Left ventricle myocardium inferior (tissue), 1 donor: ENCODE measurements around the gene BMAL2. TPM values are rescaled to one million over a fixed set of nuclear protein-coding genes. Genes with fewer than 3 reads are reported as not detected.

Experiments used
- DNase-seq: peaks from one replicate; pipeline ENCODE4 v3.0.0-alpha.2; 2020
- H3K27ac ChIP-seq: fragments of 200-600 bp; replicated peaks from 2 replicates; pipeline ENCODE4 v1.8.0; 2021
- H3K27me3 ChIP-seq: fragments of 200-600 bp; 2 replicates; pipeline ENCODE4 v1.8.0; 2021; ENCODE audit warnings: low read depth
- H3K36me3 ChIP-seq: fragments of 200-600 bp; 2 replicates; pipeline ENCODE4 v1.8.0; 2021
- H3K4me1 ChIP-seq: fragments of 200-600 bp; 2 replicates; pipeline ENCODE4 v1.8.0; 2021
- H3K4me3 ChIP-seq: fragments of 200-600 bp; 2 replicates; pipeline ENCODE4 v1.8.0; 2021; ENCODE audit warnings: mild to moderate bottlenecking, moderate library complexity
- H3K9me3 ChIP-seq: fragments of 200-600 bp; replicated peaks from 2 replicates; pipeline ENCODE4 v1.8.0; 2021
- intact Hi-C: fragments of 100-400 bp; cut with micrococcal nuclease; formaldehyde crosslinking; loops from one replicate; pipeline ENCODE4 v1.11.0; 2022
- total RNA-seq: library from RNA; stranded (reverse); fragmentation: NEBNext Ultra II Directional; extraction: Animal tissue kit (Norgen Biotek cat#: 25700); gene quantifications from one replicate; pipeline ENCODE4 v1.2.1, GENCODE V29; 2021
- TF ChIP-seq, protein P1 (sequence below): fragments of 200-600 bp; IDR thresholded peaks from 2 replicates; pipeline ENCODE4 v1.8.0; 2021; ENCODE audit warnings: antibody characterized with exemption, mild to moderate bottlenecking, borderline replicate concordance
- donor health status: DM: no; HTN: yes; CAD: no; lungs with severe emphysema.

BMAL2 gene
- total RNA-seq, 1 donor from 2014 or later, result 1.5 TPM

DNA sequence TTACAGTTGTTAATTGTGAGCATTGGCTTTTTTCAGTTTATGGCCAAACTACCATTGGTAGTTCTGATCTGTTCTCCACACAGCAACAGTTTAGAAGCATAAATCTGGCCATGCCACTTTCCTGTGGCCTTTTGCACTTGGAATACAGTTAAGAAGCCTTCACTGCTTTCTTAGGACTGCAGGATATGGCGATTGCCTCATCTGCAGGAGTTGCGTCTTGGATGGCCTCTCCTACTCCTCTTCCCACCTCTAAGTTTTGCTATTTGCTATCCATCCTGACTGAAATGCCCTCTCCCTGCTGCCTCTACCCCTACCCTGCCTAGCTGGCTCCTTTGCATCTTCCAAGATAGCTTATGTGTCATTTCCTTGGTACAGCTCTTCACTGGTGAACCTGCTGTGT, 12.8 kb upstream of the BMAL2 start:
- intact Hi-C loops, result loop anchor here (10.0 kb wide), 1 partner anchor 345 kb away; no protein-coding TSS in a partner anchor

DNA sequence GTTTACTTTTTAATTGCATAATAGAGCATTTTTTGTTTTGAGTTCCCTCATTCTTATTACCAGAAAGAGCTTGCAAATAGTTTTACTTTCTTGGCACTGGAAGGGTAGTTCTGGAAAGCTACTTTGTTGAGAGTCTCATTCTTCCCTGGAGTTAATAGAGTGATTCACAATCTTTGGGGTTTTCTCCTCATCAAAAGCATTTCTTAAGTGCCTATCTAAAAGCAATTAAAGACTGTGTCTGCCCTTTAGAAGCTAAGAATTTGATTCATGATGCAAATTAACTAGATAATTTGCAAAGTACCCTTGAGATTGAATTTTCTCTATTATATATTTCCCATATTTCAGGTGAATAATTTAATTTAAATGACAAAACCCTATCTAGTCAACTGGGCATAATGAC, 8.1 kb upstream of the BMAL2 start:
- H3K27me3 ChIP-seq, result no peaks in the 10 kb centered on the region
- intact Hi-C loops, result loop anchor here (10.0 kb wide), 1 partner anchor 340 kb away; no protein-coding TSS in a partner anchor
- H3K36me3 ChIP-seq, result peaks cover 63% of the 10 kb centered on the region
- no peaks in the 10 kb centered on the region for H3K9me3 ChIP-seq
- no peak for DNase-seq
- no peaks in the 10 kb centered on the region for H3K4me1 ChIP-seq
- H3K27ac ChIP-seq, result no peak overlapping the region
- TF ChIP-seq, protein P1, sequence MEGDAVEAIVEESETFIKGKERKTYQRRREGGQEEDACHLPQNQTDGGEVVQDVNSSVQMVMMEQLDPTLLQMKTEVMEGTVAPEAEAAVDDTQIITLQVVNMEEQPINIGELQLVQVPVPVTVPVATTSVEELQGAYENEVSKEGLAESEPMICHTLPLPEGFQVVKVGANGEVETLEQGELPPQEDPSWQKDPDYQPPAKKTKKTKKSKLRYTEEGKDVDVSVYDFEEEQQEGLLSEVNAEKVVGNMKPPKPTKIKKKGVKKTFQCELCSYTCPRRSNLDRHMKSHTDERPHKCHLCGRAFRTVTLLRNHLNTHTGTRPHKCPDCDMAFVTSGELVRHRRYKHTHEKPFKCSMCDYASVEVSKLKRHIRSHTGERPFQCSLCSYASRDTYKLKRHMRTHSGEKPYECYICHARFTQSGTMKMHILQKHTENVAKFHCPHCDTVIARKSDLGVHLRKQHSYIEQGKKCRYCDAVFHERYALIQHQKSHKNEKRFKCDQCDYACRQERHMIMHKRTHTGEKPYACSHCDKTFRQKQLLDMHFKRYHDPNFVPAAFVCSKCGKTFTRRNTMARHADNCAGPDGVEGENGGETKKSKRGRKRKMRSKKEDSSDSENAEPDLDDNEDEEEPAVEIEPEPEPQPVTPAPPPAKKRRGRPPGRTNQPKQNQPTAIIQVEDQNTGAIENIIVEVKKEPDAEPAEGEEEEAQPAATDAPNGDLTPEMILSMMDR, result no peak
- no peak overlapping the region for H3K4me3 ChIP-seq

More for the DNA sequence above, 12.8 kb upstream of the BMAL2 start:
- Histone ChIP-seq H3K27ac (no peak overlapping the region), H3K36me3 (peaks cover 89% of the 10 kb centered on the region), H3K4me3 (no peak overlapping the region), H3K9me3 (no peaks in the 10 kb centered on the region), H3K27me3 (no peaks in the 10 kb centered on the region), H3K4me1 (no peaks in the 10 kb centered on the region)
- TF ChIP-seq, protein P1, result no peak
- no peak for DNase-seq

DNA sequence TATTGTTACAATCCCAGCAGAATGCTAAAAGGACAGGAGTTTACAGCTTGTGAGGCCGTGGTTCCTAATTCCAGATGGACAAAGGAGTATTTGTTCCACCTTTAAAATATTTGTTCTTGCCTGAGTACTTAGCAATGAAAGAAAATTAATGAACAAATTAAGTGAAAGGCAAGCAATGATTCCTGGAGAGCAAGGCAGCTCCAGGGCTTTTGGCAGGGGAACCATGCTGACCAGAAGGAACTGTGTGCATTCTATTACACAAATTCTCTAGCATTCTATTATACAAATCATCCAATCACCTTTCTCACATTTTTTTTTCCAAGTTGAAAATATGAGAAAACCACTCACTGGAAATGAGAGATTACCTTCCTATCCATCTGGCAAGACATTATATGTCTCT, 1.8 kb upstream of the BMAL2 start:
- H3K4me1 ChIP-seq, result peaks cover 19% of the 10 kb centered on the region
- H3K27ac ChIP-seq, result no peak overlapping the region
- H3K4me3 ChIP-seq, result no peak overlapping the region
- H3K27me3 ChIP-seq, result peaks cover 15% of the 10 kb centered on the region
- TF ChIP-seq, protein P1, result no peak
- H3K36me3 ChIP-seq, result peaks cover 18% of the 10 kb centered on the region
- intact Hi-C loops, result no loop called here
- H3K9me3 ChIP-seq, result no peaks in the 10 kb centered on the region
- DNase-seq, result no peak

DNA sequence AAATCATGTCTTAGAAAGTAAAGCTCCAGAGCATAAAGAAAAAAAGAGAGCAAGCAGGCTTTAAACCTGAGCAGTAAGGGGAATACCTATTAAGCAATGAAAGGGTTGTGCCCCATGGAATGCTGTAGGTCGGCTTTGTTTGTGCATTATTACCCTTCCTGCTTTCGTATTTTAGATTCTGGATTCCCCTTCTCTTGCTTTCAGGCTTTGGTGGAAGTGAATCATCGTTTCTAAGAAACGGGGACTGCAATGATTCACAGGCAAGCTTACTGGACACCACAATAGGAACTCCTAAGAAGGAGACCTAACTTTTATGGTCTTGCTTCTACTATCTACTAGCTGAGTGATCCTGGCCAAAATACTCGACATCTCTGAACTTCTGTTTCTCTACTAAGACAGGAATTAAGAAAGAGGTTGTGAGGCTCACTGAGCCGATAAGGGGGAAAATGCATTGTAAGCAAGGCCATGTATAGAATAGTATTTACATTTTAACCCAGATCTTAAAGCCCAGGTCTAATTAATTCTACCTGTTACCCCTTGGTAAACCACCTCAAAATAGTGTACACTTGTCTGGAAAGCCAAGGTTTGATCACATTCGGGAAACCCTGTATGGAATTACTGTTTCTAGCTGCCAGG, 1.2 kb upstream of the BMAL2 start:
- no peaks in the 10 kb centered on the region for H3K9me3 ChIP-seq
- DNase-seq, result no peak
- H3K27ac ChIP-seq, result no peak overlapping the region
- H3K27me3 ChIP-seq, result peaks cover 15% of the 10 kb centered on the region
- intact Hi-C loops, result no loop called here
- TF ChIP-seq, protein P1, result no peak
- peaks cover 14% of the 10 kb centered on the region for H3K36me3 ChIP-seq
- no peak overlapping the region for H3K4me3 ChIP-seq
- H3K4me1 ChIP-seq, result peaks cover 19% of the 10 kb centered on the region

DNA sequence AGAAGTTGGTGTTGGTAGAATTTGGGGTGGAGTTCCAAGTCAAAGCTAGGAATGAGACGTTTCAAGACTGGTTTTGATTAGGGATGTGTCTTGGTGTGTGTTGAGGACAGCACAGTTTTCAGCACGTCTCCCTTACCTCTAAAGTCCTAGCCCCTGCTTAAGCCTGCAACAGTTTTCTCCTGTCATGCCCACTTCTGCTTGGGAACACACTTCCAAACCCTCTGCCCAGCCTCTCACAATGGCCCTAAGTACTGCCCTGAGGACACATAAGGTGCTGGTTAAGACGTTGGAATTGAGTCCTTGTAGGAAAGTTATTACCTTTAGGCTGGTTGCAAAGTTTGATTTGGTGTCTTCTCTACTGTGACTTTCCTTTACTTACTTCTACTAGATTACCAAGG, 710 bp upstream of the BMAL2 start:
- H3K27ac ChIP-seq, result no peak overlapping the region
- peaks cover 19% of the 10 kb centered on the region for H3K4me1 ChIP-seq
- TF ChIP-seq, protein P1, result no peak
- no peaks in the 10 kb centered on the region for H3K9me3 ChIP-seq
- peak overlapping the region; percentile 80 for H3K4me3 ChIP-seq
- intact Hi-C loops, result no loop called here
- H3K36me3 ChIP-seq, result peaks cover 8% of the 10 kb centered on the region
- no peak for DNase-seq
- H3K27me3 ChIP-seq, result peaks cover 15% of the 10 kb centered on the region
